Natural killer cell (primary cell): ENCODE data around the gene KRT85. TPM values are rescaled to one million over a fixed set of nuclear protein-coding genes. Genes with fewer than 3 reads are reported as not detected.

ENCODE experiments used
- ATAC-seq, 3 donors: fragments of 150-1000 bp in 2 of 3; fragments of 200-7000 bp in 1 of 3; cut with Tn5 transposase; 1 replicate in 1 of 3; 2 replicates in 2 of 3; pipeline ENCODE4 v1.10.0; 2021; ENCODE audit warnings: mild to moderate bottlenecking in 2 of 3, moderate library complexity in 2 of 3
- DNase-seq, 2 donors: peaks; one replicate each; pipeline versions ENCODE4 v3.0.0 to v3.0.0-alpha.2; 2013 to 2021; ENCODE audit warnings: mixed read lengths in 1 of 2
- H3K27ac ChIP-seq: one replicate; pipeline ENCODE4 v1.5.1; 2013; ENCODE audit warnings: mild to moderate bottlenecking, low read length
- H3K27me3 ChIP-seq: one replicate; pipeline ENCODE4 v1.6.1; 2013; ENCODE audit warnings: low read length; ENCODE audit not compliant: control insufficient read depth, insufficient read depth
- H3K36me3 ChIP-seq: one replicate; pipeline ENCODE4 v1.6.1; 2013; ENCODE audit warnings: low read length; ENCODE audit not compliant: control insufficient read depth, insufficient read depth
- H3K4me1 ChIP-seq: one replicate; pipeline ENCODE4 v1.6.1; 2013; ENCODE audit warnings: low read length; ENCODE audit not compliant: control insufficient read depth, insufficient read depth
- H3K4me3 ChIP-seq: one replicate; pipeline ENCODE4 v1.5.1; 2013; ENCODE audit warnings: low read length
- H3K9me3 ChIP-seq: one replicate; pipeline ENCODE4 v1.6.1; 2013; ENCODE audit warnings: low read length; ENCODE audit not compliant: control insufficient read depth, insufficient read depth
- H3K27ac Mint-ChIP-seq, 2 donors: one replicate each; pipeline ENCODE4 v1.8.0; 2022; ENCODE audit warnings: mild to moderate bottlenecking in 2 of 2, mixed read lengths in 2 of 2, moderate library complexity in 1 of 2
- H3K27me3 Mint-ChIP-seq, 2 donors: one replicate each; pipeline ENCODE4 v1.8.0; 2022; ENCODE audit warnings: low read depth in 2 of 2, mixed read lengths in 2 of 2
- H3K36me3 Mint-ChIP-seq: one replicate; pipeline ENCODE4 v1.8.0; 2022; ENCODE audit warnings: mixed read lengths
- H3K4me1 Mint-ChIP-seq, 2 donors: one replicate each; pipeline ENCODE4 v1.8.0; 2022; ENCODE audit warnings: mixed read lengths in 2 of 2
- H3K4me3 Mint-ChIP-seq: one replicate; pipeline ENCODE4 v1.8.0; 2022; ENCODE audit warnings: mild to moderate bottlenecking, moderate library complexity, mixed read lengths
- H3K9me3 Mint-ChIP-seq, 2 donors: one replicate each; pipeline ENCODE4 v1.8.0; 2022; ENCODE audit warnings: mixed read lengths in 2 of 2
- WGBS: methylation state at CpG from one replicate; pipeline ENCODE4 v1.1.7; 2013; ENCODE audit warnings: missing lambda C conversion rate; ENCODE audit not compliant: insufficient coverage; 5-methylcytosine and 5-hydroxymethylcytosine counted together
- intact Hi-C: fragments of 100-400 bp; cut with micrococcal nuclease; formaldehyde crosslinking; loops from one replicate; pipeline ENCODE4 v1.14.2; 2022
- total RNA-seq, 4 donors: library from RNA; stranded (reverse); fragments of 120-200 nt in 1 of 4; gene quantifications; one replicate each; pipeline versions ENCODE4 v1.2.3 to v1.2.4, GENCODE V29; 2013 to 2022
- TF ChIP-seq, protein P1 (sequence below): fragments of 200-600 bp; IDR thresholded peaks from one replicate; pipeline ENCODE4 v1.8.0; 2022; ENCODE audit warnings: antibody characterized with exemption

KRT85 gene
- total RNA-seq, 3 donors from 2014 or later (not counting 1 experiment from before 2014, with no cell fraction given), result not detected

GRCh38 chr12:52407918-52408317, 40.6 kb upstream of the KRT85 start:
- Mint-ChIP-seq H3K27me3 (peaks cover 6 to 13% of the 10 kb centered on the region in 2 donors), H3K9me3 (no peaks in the 10 kb centered on the region), H3K4me3 (no peak overlapping the region), H3K27ac (no peak overlapping the region), H3K4me1 (peaks cover 0 to 2% of the 10 kb centered on the region in 2 donors), H3K36me3 (no peaks in the 10 kb centered on the region)
- Histone ChIP-seq H3K36me3 (no peaks in the 10 kb centered on the region), H3K4me3 (no peak overlapping the region), H3K27ac (no peak overlapping the region), H3K4me1 (no peaks in the 10 kb centered on the region), H3K9me3 (no peaks in the 10 kb centered on the region), H3K27me3 (no peaks in the 10 kb centered on the region)
- intact Hi-C loops, result no loop called here
- 83% methylated on average over 5 of the region's 5 CpGs for WGBS
- ATAC-seq (no peak), DNase-seq (no peak)
- TF ChIP-seq, protein P1, sequence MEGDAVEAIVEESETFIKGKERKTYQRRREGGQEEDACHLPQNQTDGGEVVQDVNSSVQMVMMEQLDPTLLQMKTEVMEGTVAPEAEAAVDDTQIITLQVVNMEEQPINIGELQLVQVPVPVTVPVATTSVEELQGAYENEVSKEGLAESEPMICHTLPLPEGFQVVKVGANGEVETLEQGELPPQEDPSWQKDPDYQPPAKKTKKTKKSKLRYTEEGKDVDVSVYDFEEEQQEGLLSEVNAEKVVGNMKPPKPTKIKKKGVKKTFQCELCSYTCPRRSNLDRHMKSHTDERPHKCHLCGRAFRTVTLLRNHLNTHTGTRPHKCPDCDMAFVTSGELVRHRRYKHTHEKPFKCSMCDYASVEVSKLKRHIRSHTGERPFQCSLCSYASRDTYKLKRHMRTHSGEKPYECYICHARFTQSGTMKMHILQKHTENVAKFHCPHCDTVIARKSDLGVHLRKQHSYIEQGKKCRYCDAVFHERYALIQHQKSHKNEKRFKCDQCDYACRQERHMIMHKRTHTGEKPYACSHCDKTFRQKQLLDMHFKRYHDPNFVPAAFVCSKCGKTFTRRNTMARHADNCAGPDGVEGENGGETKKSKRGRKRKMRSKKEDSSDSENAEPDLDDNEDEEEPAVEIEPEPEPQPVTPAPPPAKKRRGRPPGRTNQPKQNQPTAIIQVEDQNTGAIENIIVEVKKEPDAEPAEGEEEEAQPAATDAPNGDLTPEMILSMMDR, result no peak

DNA sequence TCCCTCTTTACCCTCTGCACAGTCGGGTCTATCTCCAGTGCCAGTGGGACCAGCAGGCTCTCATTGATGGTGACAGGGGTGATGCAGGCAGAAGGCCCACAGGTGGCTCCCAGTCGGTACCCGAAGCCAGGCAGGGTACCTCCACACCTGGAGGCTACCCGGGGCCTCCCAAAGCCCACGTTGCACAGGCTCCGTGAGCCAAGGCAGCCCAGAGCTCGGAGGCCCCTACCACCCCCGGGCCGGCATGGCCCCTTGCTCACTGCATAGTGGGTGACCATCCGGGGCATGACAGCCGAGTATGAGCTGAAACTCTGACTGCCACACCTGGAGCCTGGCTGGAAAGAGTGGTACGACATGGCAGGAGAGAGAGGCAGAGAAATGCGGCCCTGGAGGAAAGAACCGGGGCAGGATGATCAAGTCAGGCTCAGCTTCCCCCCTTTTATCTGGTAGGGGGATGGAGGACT, 38.7 kb upstream of the KRT85 start, which contains the start of gene KRT82:
TSS of gene KRT82 (minus strand) at position 414 of the 464 bp plus-strand sequence. CDS start at position 356, 58 bp downstream.
- Histone ChIP-seq H3K4me3 (no peak within 1 kb of the TSS), H3K36me3 (no peaks in the 10 kb centered on the region), H3K27me3 (no peaks in the 10 kb centered on the region), H3K9me3 (no peaks in the 10 kb centered on the region), H3K4me1 (no peaks in the 10 kb centered on the region), H3K27ac (no peak within 1 kb of the TSS)
- TF ChIP-seq, protein P1, result no peak
- no peaks in the 10 kb centered on the region for H3K9me3 Mint-ChIP-seq
- DNase-seq (no peak), ATAC-seq (no peak)
- no peaks in the 10 kb centered on the region for H3K36me3 Mint-ChIP-seq
- 91% methylated on average over 14 of the region's 14 CpGs for WGBS
- H3K27me3 Mint-ChIP-seq, result peaks cover 14 to 16% of the 10 kb centered on the region in 2 donors
- no peak within 1 kb of the TSS for H3K27ac Mint-ChIP-seq
- H3K4me1 Mint-ChIP-seq, result peaks cover 0 to 6% of the 10 kb centered on the region in 2 donors
- H3K4me3 Mint-ChIP-seq, result no peak within 1 kb of the TSS
- intact Hi-C loops, result no loop called here

DNA sequence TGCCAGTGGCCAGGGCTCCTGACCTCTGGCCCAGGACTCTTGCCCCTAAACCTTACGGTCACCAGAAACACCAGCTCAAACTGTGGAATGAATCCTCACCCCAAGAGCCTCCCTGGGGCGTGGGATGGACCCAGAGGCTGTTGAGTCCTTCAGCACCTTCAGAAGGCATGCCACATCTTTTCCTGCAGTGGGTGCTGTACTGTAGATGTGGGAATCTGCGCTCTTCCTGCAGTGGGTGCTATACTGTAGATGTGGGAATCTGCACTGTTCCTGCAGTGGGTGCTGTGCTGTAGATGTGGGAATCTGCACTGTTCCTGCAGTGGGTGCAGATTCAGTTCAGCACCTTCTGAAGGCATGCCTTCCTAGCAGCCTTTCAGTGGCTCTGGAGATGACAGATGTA, 37.7 kb upstream of the KRT85 start:
- Mint-ChIP-seq H3K36me3 (no peaks in the 10 kb centered on the region), H3K4me3 (no peak overlapping the region), H3K27ac (no peak overlapping the region), H3K4me1 (peaks cover 0 to 6% of the 10 kb centered on the region in 2 donors), H3K27me3 (peaks cover 14 to 16% of the 10 kb centered on the region in 2 donors), H3K9me3 (no peaks in the 10 kb centered on the region)
- Histone ChIP-seq H3K4me3 (no peak overlapping the region), H3K27ac (no peak overlapping the region), H3K4me1 (no peaks in the 10 kb centered on the region), H3K27me3 (no peaks in the 10 kb centered on the region), H3K36me3 (no peaks in the 10 kb centered on the region), H3K9me3 (no peaks in the 10 kb centered on the region)
- intact Hi-C loops, result no loop called here
- DNase-seq (no peak), ATAC-seq (no peak)
- TF ChIP-seq, protein P1, result no peak
- WGBS, result 80% methylated on average over 3 of the region's 3 CpGs

- no peak overlapping the region for H3K27ac Mint-ChIP-seq
- peaks cover 0 to 6% of the 10 kb centered on the region in 2 donors for H3K4me1 Mint-ChIP-seq
- WGBS, result 92% methylated on average over 9 of the region's 9 CpGs
- H3K4me3 Mint-ChIP-seq, result no peak overlapping the region
- H3K27me3 Mint-ChIP-seq, result peaks cover 13 to 21% of the 10 kb centered on the region in 2 donors
- H3K36me3 Mint-ChIP-seq, result no peaks in the 10 kb centered on the region
- Histone ChIP-seq H3K27me3 (no peaks in the 10 kb centered on the region), H3K36me3 (no peaks in the 10 kb centered on the region), H3K4me3 (no peak overlapping the region), H3K4me1 (no peaks in the 10 kb centered on the region), H3K9me3 (no peaks in the 10 kb centered on the region), H3K27ac (no peak overlapping the region)
- no peak for DNase-seq
- TF ChIP-seq, protein P1, result no peak
- intact Hi-C loops, result no loop called here
- H3K9me3 Mint-ChIP-seq, result no peaks in the 10 kb centered on the region
- no peak for ATAC-seq
These were observed 36.3 kb upstream of the KRT85 start for GRCh38 chr12:52403561-52403960.
